Stimulated activated CD8-positive, alpha-beta memory T cell treated with anti-CD3 and anti-CD28 coated beads, Interleukin-4, amount 100 ng/mL, for 24 hours (primary cell): ENCODE measurements around the gene CFAP65.

Experiments used
- DNase-seq: peaks from one replicate; pipeline ENCODE4 v3.0.0-alpha.2; 2020; ENCODE audit warnings: low read depth

Gene CFAP65

GRCh38 chr2:219030177-219030940, 11.0 kb downstream of the CFAP65 start:
- no peak for DNase-seq

- DNase-seq: peak; percentile 68
These were observed 11.5 kb downstream of the CFAP65 start for GRCh38 chr2:219029829-219030165.

GRCh38 chr2:219028996-219029828, 12.1 kb downstream of the CFAP65 start:
- no peak for DNase-seq

- DNase-seq: no peak
These were observed 13.2 kb downstream of the CFAP65 start for GRCh38 chr2:219028141-219028540.

GRCh38 chr2:219027511-219028055, 13.7 kb downstream of the CFAP65 start:
- DNase-seq: no peak

- DNase-seq: no peak
These were observed 14.4 kb downstream of the CFAP65 start for GRCh38 chr2:219026946-219027345.

GRCh38 chr2:219025637-219026585, 15.4 kb downstream of the CFAP65 start:
- no peak for DNase-seq

- no peak for DNase-seq
These were observed 17.3 kb downstream of the CFAP65 start for GRCh38 chr2:219024059-219024458.

GRCh38 chr2:219023045-219023605, 18.2 kb downstream of the CFAP65 start:
- no peak for DNase-seq

- DNase-seq: no peak
These were observed 18.7 kb downstream of the CFAP65 start for GRCh38 chr2:219022616-219023015.

- no peak for DNase-seq
These were observed 19.3 kb downstream of the CFAP65 start for GRCh38 chr2:219022041-219022440.

- DNase-seq: no peak
These were observed 19.7 kb downstream of the CFAP65 start for GRCh38 chr2:219021591-219021990.

GRCh38 chr2:219020604-219021365, 20.5 kb downstream of the CFAP65 start:
- no peak for DNase-seq

- no peak for DNase-seq
These were observed 21.9 kb downstream of the CFAP65 start for GRCh38 chr2:219019436-219019835.

GRCh38 chr2:219018726-219019125, 22.6 kb downstream of the CFAP65 start:
- no peak for DNase-seq

GRCh38 chr2:219018286-219018685, 23.0 kb downstream of the CFAP65 start:
- DNase-seq: no peak

GRCh38 chr2:219017201-219017931, 23.9 kb downstream of the CFAP65 start:
- DNase-seq: no peak

GRCh38 chr2:219016721-219017120, 24.6 kb downstream of the CFAP65 start:
- no peak for DNase-seq

- DNase-seq: no peak
These were observed 30.4 kb downstream of the CFAP65 start for GRCh38 chr2:219010873-219011272.

- DNase-seq: no peak
These were observed 31.1 kb downstream of the CFAP65 start for GRCh38 chr2:219010162-219010756.
